NCI-H82 treated with DMSO at 0.1 percent for 48 hours (cell line): ENCODE results near the gene DYNC1I1.

Experiments
- DNase-seq: peaks from one replicate; lab custom pipeline; 2025; ENCODE audit not compliant: unreplicated experiment; lab: John Stamatoyannopoulos, UW

DYNC1I1 gene

GRCh38 chr7:95788884-95789283 is 16.5 kb downstream of the DYNC1I1 start:
- no peak for DNase-seq

- no peak for DNase-seq
Measured at GRCh38 chr7:95793658-95794057, 21.3 kb downstream of the DYNC1I1 start.

- peak; percentile 22 for DNase-seq
Measured at GRCh38 chr7:95794917-95795515, 22.7 kb downstream of the DYNC1I1 start.

- DNase-seq, result no peak
Measured at GRCh38 chr7:95796617-95797016, 24.3 kb downstream of the DYNC1I1 start.

GRCh38 chr7:95798401-95798930 is 26.1 kb downstream of the DYNC1I1 start:
- DNase-seq, result no peak

- no peak for DNase-seq
Measured at GRCh38 chr7:95800787-95801186, 28.4 kb downstream of the DYNC1I1 start.

GRCh38 chr7:95802270-95802669 is 29.9 kb downstream of the DYNC1I1 start:
- DNase-seq, result no peak

- DNase-seq, result no peak
Measured at GRCh38 chr7:95804052-95804451, 31.7 kb downstream of the DYNC1I1 start.

- no peak for DNase-seq
Measured at GRCh38 chr7:95805909-95806308, 33.6 kb downstream of the DYNC1I1 start.

- no peak for DNase-seq
Measured at GRCh38 chr7:95808396-95808795, 36.0 kb downstream of the DYNC1I1 start.

- no peak for DNase-seq
Measured at GRCh38 chr7:95811846-95812445, 39.6 kb downstream of the DYNC1I1 start.

GRCh38 chr7:95814721-95815120 is 42.4 kb downstream of the DYNC1I1 start:
- DNase-seq, result no peak

GRCh38 chr7:95817866-95818640 is 45.7 kb downstream of the DYNC1I1 start:
- no peak for DNase-seq

- DNase-seq, result no peak
Measured at GRCh38 chr7:95820778-95821177, 48.4 kb downstream of the DYNC1I1 start.

- DNase-seq, result no peak
Measured at GRCh38 chr7:95822717-95823116, 50.4 kb downstream of the DYNC1I1 start.

GRCh38 chr7:95824616-95825015 is 52.3 kb downstream of the DYNC1I1 start:
- DNase-seq, result no peak

- no peak for DNase-seq
Measured at GRCh38 chr7:95828824-95829790, 56.8 kb downstream of the DYNC1I1 start.

- no peak for DNase-seq
Measured at GRCh38 chr7:95840953-95841950, 68.9 kb downstream of the DYNC1I1 start.

GRCh38 chr7:95843286-95843685 is 70.9 kb downstream of the DYNC1I1 start:
- DNase-seq, result no peak

GRCh38 chr7:95845007-95845406 is 72.7 kb downstream of the DYNC1I1 start:
- DNase-seq, result no peak
